Mesenchymal stem cell (in vitro differentiated cells and primary cell): ENCODE measurements around the gene SRSF3.

Experiments used
- DNase-seq: peaks from one replicate; pipeline ENCODE4 v3.0.0-alpha.2; 2013
- H2AFZ ChIP-seq: one replicate; pipeline ENCODE4 v1.6.1; 2013; ENCODE audit warnings: low read depth, mild to moderate bottlenecking, control low read depth, inconsistent platforms, low read length, moderate library complexity
- H2AK5ac ChIP-seq: 2 replicates; pipeline ENCODE4 v1.6.1; 2013; ENCODE audit warnings: low read length, moderate library complexity, mild to moderate bottlenecking, inconsistent platforms; ENCODE audit not compliant: severe bottlenecking
- H2BK120ac ChIP-seq: one replicate; pipeline ENCODE4 v1.6.1; 2013; ENCODE audit warnings: low read depth, mild to moderate bottlenecking, inconsistent platforms, low read length, moderate library complexity
- H2BK12ac ChIP-seq, 2 experiments: one replicate each; pipeline ENCODE4 v1.6.1; 2013; ENCODE audit warnings: inconsistent platforms in 2 of 2, low read length in 2 of 2, mild to moderate bottlenecking in 2 of 2, moderate library complexity in 2 of 2, control low read depth in 1 of 2
- H2BK15ac ChIP-seq: one replicate; pipeline ENCODE4 v1.6.1; 2013; ENCODE audit warnings: mild to moderate bottlenecking, low read depth, inconsistent platforms; ENCODE audit not compliant: poor library complexity, severe bottlenecking
- H2BK5ac ChIP-seq: 2 replicates; pipeline ENCODE4 v1.6.1; 2013; ENCODE audit warnings: low read depth, mild to moderate bottlenecking, low read length, control low read depth, inconsistent platforms; ENCODE audit not compliant: poor library complexity, severe bottlenecking
- H3K14ac ChIP-seq, 2 experiments: one replicate each; pipeline ENCODE4 v1.6.1; 2013; ENCODE audit warnings: inconsistent platforms in 2 of 2, low read length in 2 of 2, control low read depth in 1 of 2, mild to moderate bottlenecking in 1 of 2, moderate library complexity in 1 of 2
- H3K18ac ChIP-seq, 2 experiments: one replicate each; pipeline ENCODE4 v1.6.1; 2013; ENCODE audit warnings: inconsistent platforms in 2 of 2, low read length in 2 of 2, control low read depth in 1 of 2, low read depth in 1 of 2, mild to moderate bottlenecking in 1 of 2
- H3K23ac ChIP-seq, 2 experiments: one replicate each; pipeline ENCODE4 v1.6.1; 2013; ENCODE audit warnings: inconsistent platforms in 2 of 2, low read length in 2 of 2, mild to moderate bottlenecking in 2 of 2, moderate library complexity in 2 of 2, control low read depth in 1 of 2
- H3K27ac ChIP-seq: 2 replicates; pipeline ENCODE4 v1.5.1; 2013; ENCODE audit warnings: mild to moderate bottlenecking, moderate library complexity, low read length, control low read depth, inconsistent platforms; ENCODE audit not compliant: poor library complexity, severe bottlenecking
- H3K27me3 ChIP-seq, 2 experiments: 2 replicates each; pipeline versions ENCODE4 v1.6.1 to v1.7.0; 2013; ENCODE audit warnings: low read length in 2 of 2, mild to moderate bottlenecking in 2 of 2, moderate library complexity in 2 of 2, control low read depth in 1 of 2, inconsistent platforms in 1 of 2; ENCODE audit not compliant: control insufficient read depth in 1 of 2, insufficient read depth in 1 of 2
- H3K36me3 ChIP-seq, 2 experiments: 2 replicates each; pipeline versions ENCODE4 v1.6.1 to v1.7.0; 2013; ENCODE audit warnings: low read length in 2 of 2, control low read depth in 1 of 2, inconsistent platforms in 1 of 2, low read depth in 1 of 2, mild to moderate bottlenecking in 1 of 2; ENCODE audit not compliant: insufficient read depth in 2 of 2, control insufficient read depth in 1 of 2
- H3K4ac ChIP-seq, 2 experiments: one replicate each; pipeline ENCODE4 v1.6.1; 2013; ENCODE audit warnings: inconsistent platforms in 2 of 2, low read length in 2 of 2, mild to moderate bottlenecking in 2 of 2, moderate library complexity in 2 of 2, control low read depth in 1 of 2, low read depth in 1 of 2
- H3K4me1 ChIP-seq: 2 replicates; pipeline ENCODE4 v1.6.1; 2013; ENCODE audit warnings: low read depth, low read length, control low read depth; ENCODE audit not compliant: control insufficient read depth, insufficient read depth
- H3K4me2 ChIP-seq: 2 replicates; pipeline ENCODE4 v1.6.1; 2013; ENCODE audit warnings: low read length, mild to moderate bottlenecking, inconsistent platforms; ENCODE audit not compliant: poor library complexity, severe bottlenecking
- H3K4me3 ChIP-seq, 2 experiments: 2 replicates each; pipeline versions ENCODE4 v1.5.1 to v1.7.0; 2013; ENCODE audit warnings: low read length in 2 of 2, mild to moderate bottlenecking in 2 of 2, control low read depth in 1 of 2, low read depth in 1 of 2; ENCODE audit not compliant: insufficient read depth in 1 of 2
- H3K79me1 ChIP-seq: replicated peaks from 2 replicates; pipeline ENCODE4 v1.6.1; 2013; ENCODE audit warnings: mild to moderate bottlenecking, control low read depth, low read length, inconsistent platforms; ENCODE audit not compliant: poor library complexity, severe bottlenecking
- H3K9ac ChIP-seq: 2 replicates; pipeline ENCODE4 v1.7.0; 2013; ENCODE audit warnings: mild to moderate bottlenecking, low read length, moderate library complexity
- H3K9me3 ChIP-seq: 2 replicates; pipeline ENCODE4 v1.7.0; 2013; ENCODE audit warnings: mild to moderate bottlenecking, low read length; ENCODE audit not compliant: control insufficient read depth
- H4K8ac ChIP-seq: one replicate; pipeline ENCODE4 v1.6.1; 2013; ENCODE audit warnings: inconsistent platforms, mild to moderate bottlenecking, low read length, moderate library complexity
- H4K91ac ChIP-seq: one replicate; pipeline ENCODE4 v1.6.1; 2013; ENCODE audit warnings: mild to moderate bottlenecking, low read length, inconsistent platforms
- WGBS: methylation state at CpG from one replicate; pipeline ENCODE4 v1.1.7; 2013; ENCODE audit warnings: mixed read lengths; 5-methylcytosine and 5-hydroxymethylcytosine counted together

The SRSF3 gene

GRCh38 chr6:36546920-36547645 is 47.1 kb upstream of the SRSF3 start, which contains the start of gene STK38:
Gene STK38, minus strand, starts transcription at chr6:36547479. Its CDS starts 7,277 bp downstream, at chr6:36540202.
- Histone ChIP-seq H3K18ac (peak within 1 kb of the TSS; percentile 98 to 100), H3K4me1 (peaks cover 10% of the 10 kb centered on the region), H2BK12ac (peak within 1 kb of the TSS; percentile 79 to 87), H3K4me2 (peak within 1 kb of the TSS; percentile 86), H3K9me3 (no peaks in the 10 kb centered on the region), H3K79me1 (peaks cover 2% of the 10 kb centered on the region), H2AFZ (peak within 1 kb of the TSS; percentile 98), H3K27me3 (no peaks in the 10 kb centered on the region), H3K4ac (peak within 1 kb of the TSS; percentile 46 to 99), H3K27ac (peak within 1 kb of the TSS; percentile 95), H3K36me3 (peaks cover 0 to 3% of the 10 kb centered on the region in 2 experiments), H2BK15ac (peak within 1 kb of the TSS; percentile 60), H3K14ac (peak within 1 kb of the TSS in 1 of 2 experiments; percentile 100), H3K4me3 (peak within 1 kb of the TSS; percentile 98 to 100), H4K91ac (peak within 1 kb of the TSS; percentile 82), H2BK120ac (peak within 1 kb of the TSS; percentile 87), H2BK5ac (peak within 1 kb of the TSS; percentile 77), H3K23ac (peak within 1 kb of the TSS in 1 of 2 experiments; percentile 84), H2AK5ac (peak within 1 kb of the TSS; percentile 61), H4K8ac (peak within 1 kb of the TSS; percentile 75), H3K9ac (peak within 1 kb of the TSS; percentile 98)
- peak; percentile 84 for DNase-seq
- under 1% methylated on average over 40 of the region's 51 CpGs for WGBS

- H2AK5ac ChIP-seq, result peak overlapping the region; percentile 61
- H2BK15ac ChIP-seq, result no peak overlapping the region
- no peak overlapping the region for H3K18ac ChIP-seq
- H3K9ac ChIP-seq, result peak overlapping the region; percentile 98
- peak overlapping the region; percentile 64 for H4K8ac ChIP-seq
- H2BK5ac ChIP-seq, result no peak overlapping the region
- H3K27ac ChIP-seq, result no peak overlapping the region
- H3K4me2 ChIP-seq, result no peak overlapping the region
- no peak overlapping the region for H3K23ac ChIP-seq
- H3K36me3 ChIP-seq, result peaks cover 0 to 3% of the 10 kb centered on the region in 2 experiments
- no peaks in the 10 kb centered on the region for H3K27me3 ChIP-seq
- H2AFZ ChIP-seq, result no peak overlapping the region
- no peaks in the 10 kb centered on the region for H3K79me1 ChIP-seq
- no peak overlapping the region for H3K14ac ChIP-seq
- WGBS, result 79% methylated on average over 10 of the region's 13 CpGs
- no peak for DNase-seq
- H3K4me3 ChIP-seq, result peak overlapping the region in 1 of 2 experiments; percentile 100
- no peak overlapping the region for H4K91ac ChIP-seq
- no peak overlapping the region for H3K4ac ChIP-seq
- peaks cover 7% of the 10 kb centered on the region for H3K4me1 ChIP-seq
- no peak overlapping the region for H2BK120ac ChIP-seq
- H3K9me3 ChIP-seq, result no peaks in the 10 kb centered on the region
- H2BK12ac ChIP-seq, result peak overlapping the region in 1 of 2 experiments; percentile 40
These were observed 46.3 kb upstream of the SRSF3 start for GRCh38 chr6:36547646-36548400.

GRCh38 chr6:36548401-36548743 is 45.8 kb upstream of the SRSF3 start:
- no peak overlapping the region for H3K27ac ChIP-seq
- 96% methylated on average over 2 of the region's 2 CpGs for WGBS
- DNase-seq, result no peak
- no peak overlapping the region for H2BK12ac ChIP-seq
- no peaks in the 10 kb centered on the region for H3K9me3 ChIP-seq
- peaks cover 0 to 3% of the 10 kb centered on the region in 2 experiments for H3K36me3 ChIP-seq
- no peak overlapping the region for H2AFZ ChIP-seq
- no peak overlapping the region for H3K4me3 ChIP-seq
- peaks cover 7% of the 10 kb centered on the region for H3K4me1 ChIP-seq
- H3K27me3 ChIP-seq, result no peaks in the 10 kb centered on the region
- H4K91ac ChIP-seq, result no peak overlapping the region
- no peak overlapping the region for H2BK5ac ChIP-seq
- H3K14ac ChIP-seq, result no peak overlapping the region
- no peak overlapping the region for H2BK120ac ChIP-seq
- H2BK15ac ChIP-seq, result no peak overlapping the region
- H3K4me2 ChIP-seq, result no peak overlapping the region
- no peak overlapping the region for H3K23ac ChIP-seq
- no peak overlapping the region for H3K18ac ChIP-seq
- no peak overlapping the region for H3K4ac ChIP-seq
- no peak overlapping the region for H4K8ac ChIP-seq
- H2AK5ac ChIP-seq, result no peak overlapping the region
- no peaks in the 10 kb centered on the region for H3K79me1 ChIP-seq
- no peak overlapping the region for H3K9ac ChIP-seq

- Histone ChIP-seq H3K27me3 (no peaks in the 10 kb centered on the region), H2BK15ac (no peak overlapping the region), H2AK5ac (no peak overlapping the region), H2BK120ac (no peak overlapping the region), H4K8ac (no peak overlapping the region), H3K27ac (no peak overlapping the region), H2BK12ac (no peak overlapping the region), H2AFZ (no peak overlapping the region), H3K23ac (no peak overlapping the region), H2BK5ac (no peak overlapping the region), H3K79me1 (no peaks in the 10 kb centered on the region), H4K91ac (no peak overlapping the region), H3K4me3 (no peak overlapping the region), H3K18ac (no peak overlapping the region), H3K14ac (no peak overlapping the region), H3K9me3 (no peaks in the 10 kb centered on the region), H3K4me2 (no peak overlapping the region), H3K36me3 (no peaks in the 10 kb centered on the region), H3K4me1 (peaks cover 2% of the 10 kb centered on the region), H3K9ac (no peak overlapping the region), H3K4ac (no peak overlapping the region)
- DNase-seq, result no peak
- WGBS, result 95% methylated on average over 1 of the region's 1 CpG
These were observed 43.6 kb upstream of the SRSF3 start for GRCh38 chr6:36550473-36551000.
